Upper lobe of right lung (tissue), 1 donor: ENCODE results near the gene MCRIP1. TPM values are rescaled to one million over a fixed set of nuclear protein-coding genes. Genes with fewer than 3 reads are reported as not detected.

Experiments used
- ATAC-seq: fragments of 200-7000 bp; cut with Tn5 transposase; one replicate; pipeline ENCODE4 v1.9.1; 2020; ENCODE audit warnings: mild to moderate bottlenecking, moderate library complexity
- DNase-seq: peaks from one replicate; pipeline ENCODE4 v3.0.0-alpha.2; 2020
- H3K27ac ChIP-seq: fragments of 200-600 bp; one replicate; pipeline ENCODE4 v1.8.0; 2022
- H3K27me3 ChIP-seq: fragments of 200-600 bp; one replicate; pipeline ENCODE4 v1.8.0; 2022; ENCODE audit warnings: mild to moderate bottlenecking
- H3K36me3 ChIP-seq: fragments of 200-600 bp; one replicate; pipeline ENCODE4 v1.8.0; 2022
- H3K4me1 ChIP-seq: fragments of 200-600 bp; one replicate; pipeline ENCODE4 v1.8.0; 2022
- H3K4me3 ChIP-seq: fragments of 200-600 bp; one replicate; pipeline ENCODE4 v1.8.0; 2022; ENCODE audit warnings: mild to moderate bottlenecking
- H3K9me3 ChIP-seq: fragments of 200-600 bp; one replicate; pipeline ENCODE4 v1.8.0; 2022
- CTCF ChIP-seq: fragments of 200-600 bp; IDR thresholded peaks from one replicate; pipeline ENCODE4 v1.8.0; 2022; ENCODE audit warnings: antibody characterized with exemption
- intact Hi-C: fragments of 100-400 bp; cut with DNase I; formaldehyde crosslinking; loops from one replicate; pipeline ENCODE4 v1.11.0; 2022
- total RNA-seq: library from RNA; stranded (reverse); fragmentation: NEBNext Ultra II Directional; extraction: Animal tissue kit (Norgen Biotek cat#: 25700); gene quantifications from one replicate; pipeline ENCODE4 v1.2.1, GENCODE V29; 2021
- donor health status: DM: no; HTN: yes; CAD: no; lungs with severe emphysema.

Gene MCRIP1
- total RNA-seq, 1 donor from 2014 or later: 72.8 TPM

GRCh38 chr17:81825841-81826466 lies 7.1 kb downstream of the MCRIP1 start:
- Histone ChIP-seq H3K4me3 (no peak overlapping the region), H3K27ac (no peak overlapping the region), H3K27me3 (no peaks in the 10 kb centered on the region), H3K9me3 (no peaks in the 10 kb centered on the region), H3K36me3 (no peaks in the 10 kb centered on the region), H3K4me1 (peaks cover 12% of the 10 kb centered on the region)
- no peak for TF ChIP-seq CTCF
- intact Hi-C loops: no loop called here
- ATAC-seq (no peak), DNase-seq (no peak)

DNA sequence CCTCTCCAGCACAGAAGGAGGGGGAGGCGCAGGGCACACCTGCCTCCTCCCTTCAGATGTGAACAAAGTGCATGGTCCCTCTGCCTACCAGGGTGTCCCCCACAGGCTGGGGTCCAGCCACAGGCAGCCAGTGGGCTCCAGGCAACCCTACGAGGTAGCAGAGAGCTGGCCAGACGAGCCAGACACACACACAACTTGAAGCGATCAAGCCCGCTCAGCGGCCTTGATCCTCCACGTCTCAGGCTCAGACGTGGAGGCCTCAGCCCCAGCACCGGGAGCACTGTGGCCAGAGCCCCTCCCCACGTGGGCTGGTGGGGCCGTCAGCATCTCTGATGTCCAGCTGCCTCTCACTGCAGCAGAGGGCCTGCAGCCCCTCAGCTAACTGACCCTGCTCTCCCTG lies 8.5 kb downstream of the MCRIP1 start:
- intact Hi-C loops: no loop called here
- H3K27me3 ChIP-seq: no peaks in the 10 kb centered on the region
- no peaks in the 10 kb centered on the region for H3K36me3 ChIP-seq
- no peak for TF ChIP-seq CTCF
- H3K4me3 ChIP-seq: no peak overlapping the region
- no peak for DNase-seq
- no peak overlapping the region for H3K27ac ChIP-seq
- ATAC-seq: no peak
- peaks cover 12% of the 10 kb centered on the region for H3K4me1 ChIP-seq
- H3K9me3 ChIP-seq: no peaks in the 10 kb centered on the region

DNA sequence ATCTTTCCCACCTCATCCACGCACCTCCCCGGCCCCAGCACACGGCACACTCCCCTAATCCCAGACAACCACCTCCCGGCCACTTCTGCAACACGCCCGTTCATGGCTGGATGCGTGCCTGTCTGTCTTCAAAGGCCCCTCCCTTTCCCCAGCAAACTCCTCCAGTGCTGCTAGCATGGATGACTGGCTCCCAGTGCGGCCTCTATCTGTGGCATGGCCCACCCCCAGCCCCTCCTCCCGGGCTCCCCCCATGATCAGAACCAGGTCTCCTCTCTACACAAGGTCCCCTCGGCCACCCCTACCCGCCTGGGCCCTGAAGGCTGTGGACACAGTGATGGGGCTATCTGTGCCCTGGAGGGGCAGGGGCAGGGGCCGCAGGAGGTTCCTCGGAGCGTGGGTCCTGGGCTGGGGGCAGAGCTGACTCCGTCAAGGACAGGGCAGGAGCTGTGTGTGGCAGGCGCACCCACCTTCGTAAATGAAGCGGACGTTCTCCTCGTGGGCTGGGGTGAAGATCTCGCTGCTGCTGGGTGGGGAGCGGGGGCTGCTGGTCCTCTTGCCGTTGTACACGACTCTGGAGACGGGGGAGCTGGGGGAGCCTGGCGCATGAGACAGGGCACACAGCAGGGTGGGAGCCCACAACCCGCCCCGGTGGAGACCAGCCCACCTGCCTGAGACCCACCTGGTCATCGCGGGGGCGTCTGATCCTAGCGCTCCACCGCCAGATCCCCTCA lies 9.1 kb downstream of the MCRIP1 start:
- no peaks in the 10 kb centered on the region for H3K27me3 ChIP-seq
- H3K4me3 ChIP-seq: no peak overlapping the region
- H3K9me3 ChIP-seq: no peaks in the 10 kb centered on the region
- intact Hi-C loops: no loop called here
- peaks cover 12% of the 10 kb centered on the region for H3K4me1 ChIP-seq
- no peak for ATAC-seq
- no peaks in the 10 kb centered on the region for H3K36me3 ChIP-seq
- no peak for TF ChIP-seq CTCF
- no peak for DNase-seq
- no peak overlapping the region for H3K27ac ChIP-seq

DNA sequence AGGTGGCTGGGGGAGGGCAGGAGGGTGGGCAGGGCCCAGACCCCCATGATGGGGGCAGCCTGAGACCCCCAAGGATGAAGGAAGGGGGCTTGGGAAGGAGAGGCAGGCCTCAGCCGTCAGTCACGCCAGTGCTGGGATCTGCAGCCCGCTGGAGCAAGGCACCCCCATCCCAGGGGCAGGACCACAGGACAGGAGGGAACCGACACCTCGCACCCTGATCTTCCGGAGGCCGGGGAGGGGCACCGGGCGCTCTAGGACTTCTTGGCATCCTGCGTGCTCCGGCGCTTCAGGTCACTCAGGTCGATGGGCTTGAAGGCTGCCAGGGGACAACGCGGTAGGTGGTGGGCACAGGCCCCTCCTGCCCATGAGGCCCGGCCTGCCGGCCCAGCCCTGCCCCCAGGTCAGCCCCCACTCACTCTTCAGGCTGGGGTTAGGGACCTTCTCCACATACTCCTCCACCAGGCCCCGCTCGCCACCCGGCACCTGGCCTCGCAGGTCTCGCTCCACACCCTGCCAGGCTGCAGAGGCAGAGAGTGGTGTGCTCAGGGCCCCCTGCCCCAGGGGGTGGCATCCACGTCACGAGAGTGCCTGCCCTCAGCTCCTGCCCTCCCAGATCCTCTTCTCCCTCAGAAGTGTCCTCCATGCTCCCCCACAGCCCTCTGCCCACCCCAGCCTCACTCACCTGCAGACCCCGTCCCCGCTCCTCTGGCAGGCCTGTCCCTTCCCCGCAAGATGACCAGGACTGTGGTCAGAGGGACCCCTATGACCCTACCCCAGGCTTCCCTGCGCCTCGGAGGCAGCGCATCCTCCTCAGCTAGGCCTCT lies 9.9 kb downstream of the MCRIP1 start:
- H3K36me3 ChIP-seq: no peaks in the 10 kb centered on the region
- DNase-seq (no peak), ATAC-seq (no peak)
- H3K9me3 ChIP-seq: no peaks in the 10 kb centered on the region
- no peaks in the 10 kb centered on the region for H3K27me3 ChIP-seq
- H3K27ac ChIP-seq: no peak overlapping the region
- no peak overlapping the region for H3K4me3 ChIP-seq
- peaks cover 12% of the 10 kb centered on the region for H3K4me1 ChIP-seq
- no peak for TF ChIP-seq CTCF
- intact Hi-C loops: no loop called here

DNA sequence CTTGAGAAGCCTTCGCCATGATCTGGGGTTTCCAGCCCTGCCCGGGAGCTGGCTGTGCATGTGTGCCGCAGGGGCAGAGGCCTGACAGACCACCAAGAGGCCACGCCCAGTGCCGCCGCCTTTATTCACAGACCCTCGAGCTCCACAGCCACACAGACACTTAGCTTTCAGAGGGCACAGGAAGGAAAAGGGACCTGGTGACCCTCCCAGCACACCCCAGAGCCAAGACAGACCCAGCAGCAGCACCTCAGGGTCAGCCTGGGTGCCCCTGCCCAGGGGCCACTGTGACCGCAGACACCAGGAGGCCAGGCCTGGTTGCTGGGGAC lies 10.8 kb downstream of the MCRIP1 start:
- intact Hi-C loops: no loop called here
- TF ChIP-seq CTCF: no peak
- no peak for DNase-seq

More for the DNA sequence above, 10.8 kb downstream of the MCRIP1 start:
- no peaks in the 10 kb centered on the region for H3K27me3 ChIP-seq
- no peaks in the 10 kb centered on the region for H3K36me3 ChIP-seq
- peak overlapping the region; percentile 85 for H3K27ac ChIP-seq
- no peak overlapping the region for H3K4me3 ChIP-seq
- H3K4me1 ChIP-seq: peaks cover 12% of the 10 kb centered on the region
- no peaks in the 10 kb centered on the region for H3K9me3 ChIP-seq
- no peak for ATAC-seq
